Activated CD4-positive, CD25-positive, alpha-beta regulatory T cell (primary cell): Measurements from ENCODE around the gene HLA-DRA.
"Not testable (repeated sequence)": the region's sequence is repeated elsewhere in the genome, so short reads cannot be mapped to it uniquely, and the experiment has no call there.

Experiments
- DNase-seq, 4 experiments: peaks; one replicate each; lab custom pipeline; 2025; lab: John Stamatoyannopoulos, UW

The HLA-DRA gene

GRCh38 chr6:32431142-32431541, 8.5 kb upstream of the HLA-DRA start:
- DNase-seq = no peak

GRCh38 chr6:32432050-32432450, 7.6 kb upstream of the HLA-DRA start:
- no peak for DNase-seq

- DNase-seq = not testable (repeated sequence)
These were observed 5.7 kb upstream of the HLA-DRA start for GRCh38 chr6:32433950-32434349.

DNA sequence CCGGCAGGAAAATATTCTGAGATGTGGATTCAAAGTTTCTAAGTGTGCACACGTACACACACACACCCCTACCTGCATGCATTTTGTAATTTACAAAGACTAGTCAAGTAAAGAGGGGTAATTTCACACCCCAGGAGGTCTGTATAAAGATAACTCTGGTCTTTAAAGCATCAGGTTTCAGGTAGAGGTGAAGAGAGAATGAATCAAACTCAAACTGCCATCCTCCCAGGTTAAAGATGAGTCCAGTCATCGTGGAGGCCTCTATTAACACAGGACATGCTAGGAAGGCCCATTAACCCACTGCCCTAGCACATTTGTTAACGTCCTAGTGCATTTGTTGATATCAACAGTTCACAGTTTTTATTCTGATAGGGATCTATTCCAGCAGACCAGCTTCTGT, 3.5 kb upstream of the HLA-DRA start:
- no peak for DNase-seq

GRCh38 chr6:32436995-32437836, 2.5 kb upstream of the HLA-DRA start:
- DNase-seq = no peak

GRCh38 chr6:32439139-32439538, 548 bp upstream of the HLA-DRA start:
- no peak for DNase-seq

DNA sequence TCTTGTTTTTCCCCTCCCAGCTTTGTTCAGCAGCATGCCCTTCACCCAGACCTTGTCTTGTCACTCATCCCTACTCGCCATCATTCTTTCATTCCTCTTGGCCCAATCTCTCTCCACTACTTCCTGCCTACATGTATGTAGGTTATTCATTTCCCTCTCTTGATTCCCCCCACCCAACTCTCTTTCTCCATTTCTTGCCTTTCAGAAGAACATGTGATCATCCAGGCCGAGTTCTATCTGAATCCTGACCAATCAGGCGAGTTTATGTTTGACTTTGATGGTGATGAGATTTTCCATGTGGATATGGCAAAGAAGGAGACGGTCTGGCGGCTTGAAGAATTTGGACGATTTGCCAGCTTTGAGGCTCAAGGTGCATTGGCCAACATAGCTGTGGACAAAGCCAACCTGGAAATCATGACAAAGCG, 2.6 kb downstream of the HLA-DRA start:
- no peak for DNase-seq

GRCh38 chr6:32442977-32443552, 3.4 kb downstream of the HLA-DRA start:
- no peak for DNase-seq

- no peak for DNase-seq
These were observed 4.7 kb downstream of the HLA-DRA start for GRCh38 chr6:32444433-32444832.

DNA sequence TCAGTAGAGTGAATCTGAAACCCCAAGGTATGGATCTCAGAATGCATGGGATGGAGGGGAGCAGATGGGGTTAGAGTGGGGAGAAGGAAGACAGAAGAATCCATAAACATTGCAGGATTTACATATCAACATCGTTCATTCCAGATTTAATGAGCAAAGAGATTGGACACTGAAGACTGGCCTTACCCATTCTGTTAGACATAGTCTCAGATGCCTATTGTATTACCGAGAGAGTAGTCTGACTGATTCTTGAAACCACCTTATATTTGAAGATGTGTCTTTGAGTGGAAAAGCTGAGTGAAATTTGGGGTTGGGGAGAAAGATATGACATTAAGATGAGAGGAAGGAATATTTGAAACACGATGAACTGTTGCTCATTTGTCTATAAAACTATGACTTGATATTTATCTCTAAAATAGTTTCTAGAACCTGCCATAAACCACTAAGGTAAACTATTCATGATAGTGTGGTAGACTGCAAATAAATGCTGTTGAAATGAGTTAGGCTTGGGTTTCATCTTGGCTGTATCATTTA, 5.7 kb downstream of the HLA-DRA start:
- DNase-seq = no peak

GRCh38 chr6:32447932-32448331, 8.2 kb downstream of the HLA-DRA start:
- no peak for DNase-seq

GRCh38 chr6:32449088-32449736, 9.5 kb downstream of the HLA-DRA start:
- no peak for DNase-seq

- DNase-seq = no peak
These were observed 17.4 kb downstream of the HLA-DRA start for GRCh38 chr6:32457054-32457453.

GRCh38 chr6:32459781-32460424, 20.2 kb downstream of the HLA-DRA start:
- DNase-seq = no peak

- no peak for DNase-seq
These were observed 20.8 kb downstream of the HLA-DRA start for GRCh38 chr6:32460528-32460927.

DNA sequence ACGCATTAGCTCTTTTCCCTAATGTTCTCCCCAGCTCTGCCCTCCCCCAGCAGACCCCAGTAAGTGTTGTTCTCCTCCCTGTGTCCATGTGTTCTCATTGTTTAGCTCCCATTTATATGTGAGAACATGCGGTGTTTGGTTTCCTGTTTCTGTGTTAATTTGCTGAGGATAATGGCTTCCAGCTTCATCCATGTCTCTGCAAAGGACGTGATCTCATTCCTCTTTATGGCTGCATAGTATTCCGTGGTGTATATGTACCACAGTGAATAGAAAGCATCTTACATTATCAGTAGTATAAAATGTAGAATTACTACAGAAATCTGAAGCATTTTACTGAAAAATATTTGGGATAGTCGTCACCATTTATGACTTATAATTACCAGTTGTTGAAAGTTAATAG, 21.8 kb downstream of the HLA-DRA start:
- DNase-seq = no peak

DNA sequence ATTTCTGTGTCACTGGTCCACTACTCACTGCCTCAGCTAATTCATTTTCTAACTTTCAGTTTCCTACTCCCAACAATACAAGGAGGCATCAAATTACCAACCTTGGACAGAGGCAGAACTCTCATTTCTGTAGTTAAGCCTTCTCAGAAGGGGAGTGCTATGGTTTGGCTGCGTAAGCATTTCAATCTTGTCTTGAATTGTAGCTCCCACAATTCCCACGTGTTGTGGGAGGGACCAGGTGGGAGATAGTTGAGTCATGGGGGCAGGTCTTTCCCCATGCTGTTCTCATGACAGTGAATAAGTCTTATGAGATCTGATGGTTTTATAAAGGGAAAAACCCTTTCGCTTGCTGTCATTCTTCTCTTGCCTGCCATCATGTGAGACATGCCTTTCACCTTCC, 22.9 kb downstream of the HLA-DRA start:
- no peak for DNase-seq

DNA sequence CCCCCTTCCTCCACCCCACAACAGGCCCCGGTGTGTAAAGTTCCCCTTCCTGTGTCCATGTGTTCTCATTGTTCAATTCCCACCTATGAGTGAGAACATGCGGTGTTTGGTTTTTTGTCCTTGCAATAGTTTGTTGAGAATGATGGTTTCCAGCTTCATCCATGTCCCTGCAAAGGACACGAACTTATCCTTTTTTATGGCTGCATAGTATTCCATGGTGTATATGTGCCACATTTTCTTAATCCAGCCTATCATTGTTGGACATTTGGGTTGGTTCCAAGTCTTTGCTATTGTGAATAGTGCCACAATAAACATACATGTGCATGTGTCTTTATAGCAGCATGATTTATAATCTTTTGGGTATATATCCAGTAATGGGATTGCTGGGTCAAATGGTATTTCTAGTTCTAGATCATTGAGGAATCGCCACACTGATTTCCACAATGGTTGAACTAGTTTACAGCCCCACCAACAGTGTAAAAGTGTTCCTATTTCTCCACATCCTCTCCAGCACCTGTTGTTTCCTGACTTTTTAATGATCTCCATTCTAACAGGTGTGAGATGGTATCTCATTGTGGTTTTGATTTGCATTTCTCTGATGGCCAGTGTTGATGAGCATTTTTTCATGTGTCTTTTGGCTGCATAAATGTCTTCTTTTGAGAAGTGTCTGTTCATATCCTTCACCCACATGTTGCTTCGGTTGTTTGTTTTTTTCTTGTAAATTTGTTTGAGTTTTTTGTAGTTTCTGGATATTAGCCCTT, 28.2 kb downstream of the HLA-DRA start:
- not testable (repeated sequence) for DNase-seq

DNA sequence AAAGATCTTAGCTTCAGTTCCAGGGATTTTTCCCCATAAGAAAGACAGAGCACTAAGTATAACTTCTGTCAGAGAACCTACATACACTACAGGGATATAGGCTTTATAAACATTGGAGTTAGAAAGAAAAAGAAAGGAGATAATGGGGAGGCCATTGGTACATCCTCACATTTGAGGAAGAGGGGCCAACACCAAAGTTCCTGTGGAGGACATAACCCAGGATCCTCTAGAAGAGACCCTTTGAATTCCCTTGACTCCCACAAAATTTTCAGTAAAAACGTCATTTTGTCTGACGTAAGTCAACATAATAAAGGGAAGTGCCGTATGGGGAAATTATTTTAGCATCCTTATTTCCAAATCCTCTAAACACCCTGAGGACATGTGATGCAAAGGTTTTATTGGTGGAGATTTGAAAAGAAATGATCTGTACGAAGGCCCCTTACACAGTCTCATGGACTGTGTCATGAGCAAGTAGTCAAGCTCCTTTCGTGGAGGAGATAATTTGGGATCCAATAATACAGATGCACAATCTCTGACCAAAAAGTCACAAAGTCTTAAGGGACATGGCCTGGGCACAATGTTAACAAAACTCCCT, 33.2 kb downstream of the HLA-DRA start:
- DNase-seq = no peak

DNA sequence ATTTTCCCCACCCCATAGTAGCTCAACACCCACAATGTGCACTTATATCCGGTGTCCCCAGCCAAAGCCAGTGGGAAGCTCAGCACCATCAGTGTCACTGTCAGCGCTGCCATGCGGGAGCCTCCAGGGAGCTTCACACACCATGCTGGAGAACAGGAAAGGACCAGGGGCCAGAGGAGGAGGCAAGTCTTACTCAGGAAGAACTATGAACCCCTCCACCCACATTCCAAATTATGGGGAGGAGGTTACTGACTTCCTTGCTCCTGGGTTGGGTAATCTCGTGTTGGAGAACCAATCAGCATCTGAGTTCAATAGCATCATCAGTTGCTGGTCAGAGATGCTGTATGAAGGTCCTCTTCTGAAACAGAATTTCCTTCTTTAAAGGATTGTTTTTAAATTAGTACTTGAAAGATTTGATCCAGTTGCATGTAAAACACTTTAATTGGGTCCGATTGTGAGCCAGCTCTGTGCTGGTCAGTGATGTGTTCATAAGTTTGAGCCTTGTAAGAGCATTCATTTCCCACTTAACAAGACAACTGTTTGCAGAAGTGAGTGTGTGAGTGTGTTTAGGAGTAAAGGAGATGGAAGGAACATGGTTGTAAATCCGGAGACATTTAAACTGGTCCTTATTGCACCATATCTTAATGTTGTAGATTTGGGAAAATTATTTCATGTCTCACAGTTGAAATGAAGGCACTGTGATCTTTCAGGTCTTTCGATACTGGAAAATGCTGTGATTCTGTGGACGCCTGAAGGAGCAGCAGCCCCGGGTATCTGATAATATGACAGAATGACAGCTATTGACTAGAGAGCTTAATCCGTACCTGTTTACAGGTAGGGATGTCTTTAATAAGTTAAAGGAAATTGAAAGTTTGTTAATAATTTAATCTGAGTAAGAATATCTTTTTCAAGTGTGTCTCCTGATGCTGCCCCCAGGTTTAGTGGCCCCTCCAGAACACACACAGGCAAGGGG, 34.0 kb downstream of the HLA-DRA start:
- DNase-seq = not testable (repeated sequence)
